ENCODE data around the gene MRPL36.

The MRPL36 gene

DNA sequence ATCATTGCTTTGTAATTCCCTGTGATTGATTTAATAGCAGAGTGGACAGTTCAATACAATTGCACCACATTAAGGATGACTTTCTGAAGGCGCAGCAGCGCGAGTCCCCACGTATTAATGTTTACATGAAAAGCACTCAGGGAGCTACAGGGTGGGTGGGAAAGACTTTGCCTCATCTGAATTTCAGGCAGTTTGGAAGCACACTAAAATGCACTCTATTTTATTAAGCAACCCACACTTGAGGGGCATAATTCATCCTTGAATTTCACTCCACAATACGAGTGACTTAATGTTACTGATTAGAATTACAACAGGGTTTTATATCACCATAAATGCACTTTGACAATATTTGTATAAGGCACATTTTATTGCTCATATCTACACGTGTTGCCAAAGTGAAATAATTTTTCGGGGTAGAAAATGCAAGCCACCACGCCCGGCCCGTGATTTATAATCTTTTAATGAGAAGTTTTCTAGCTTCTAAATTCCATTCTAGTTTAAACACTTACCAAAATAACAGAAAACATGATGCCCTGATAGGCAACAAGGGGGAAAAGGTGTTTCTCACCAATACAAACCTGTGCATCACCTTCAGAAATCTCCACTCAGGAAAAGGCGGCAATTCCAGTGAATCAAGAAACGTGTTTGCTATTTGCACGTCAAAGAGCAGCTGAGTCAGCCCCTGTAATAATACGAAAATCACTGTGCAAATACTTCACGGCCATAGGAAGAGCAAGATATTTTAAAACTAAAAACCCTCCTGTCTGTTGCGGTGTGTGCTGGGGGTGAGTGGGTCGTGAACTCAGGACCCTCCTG is 42.6 kb upstream of the MRPL36 start:
- no peak overlapping the region for H3K4me3 ChIP-seq (ENCODE audit: low read depth, low read length)
- no peak for DNase-seq (ENCODE audit: low read depth)
- TF ChIP-seq, protein P1, sequence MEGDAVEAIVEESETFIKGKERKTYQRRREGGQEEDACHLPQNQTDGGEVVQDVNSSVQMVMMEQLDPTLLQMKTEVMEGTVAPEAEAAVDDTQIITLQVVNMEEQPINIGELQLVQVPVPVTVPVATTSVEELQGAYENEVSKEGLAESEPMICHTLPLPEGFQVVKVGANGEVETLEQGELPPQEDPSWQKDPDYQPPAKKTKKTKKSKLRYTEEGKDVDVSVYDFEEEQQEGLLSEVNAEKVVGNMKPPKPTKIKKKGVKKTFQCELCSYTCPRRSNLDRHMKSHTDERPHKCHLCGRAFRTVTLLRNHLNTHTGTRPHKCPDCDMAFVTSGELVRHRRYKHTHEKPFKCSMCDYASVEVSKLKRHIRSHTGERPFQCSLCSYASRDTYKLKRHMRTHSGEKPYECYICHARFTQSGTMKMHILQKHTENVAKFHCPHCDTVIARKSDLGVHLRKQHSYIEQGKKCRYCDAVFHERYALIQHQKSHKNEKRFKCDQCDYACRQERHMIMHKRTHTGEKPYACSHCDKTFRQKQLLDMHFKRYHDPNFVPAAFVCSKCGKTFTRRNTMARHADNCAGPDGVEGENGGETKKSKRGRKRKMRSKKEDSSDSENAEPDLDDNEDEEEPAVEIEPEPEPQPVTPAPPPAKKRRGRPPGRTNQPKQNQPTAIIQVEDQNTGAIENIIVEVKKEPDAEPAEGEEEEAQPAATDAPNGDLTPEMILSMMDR (conservative IDR thresholded peaks at IDR 0.05; ENCODE audit: low read depth, low read length), result no peak

DNA sequence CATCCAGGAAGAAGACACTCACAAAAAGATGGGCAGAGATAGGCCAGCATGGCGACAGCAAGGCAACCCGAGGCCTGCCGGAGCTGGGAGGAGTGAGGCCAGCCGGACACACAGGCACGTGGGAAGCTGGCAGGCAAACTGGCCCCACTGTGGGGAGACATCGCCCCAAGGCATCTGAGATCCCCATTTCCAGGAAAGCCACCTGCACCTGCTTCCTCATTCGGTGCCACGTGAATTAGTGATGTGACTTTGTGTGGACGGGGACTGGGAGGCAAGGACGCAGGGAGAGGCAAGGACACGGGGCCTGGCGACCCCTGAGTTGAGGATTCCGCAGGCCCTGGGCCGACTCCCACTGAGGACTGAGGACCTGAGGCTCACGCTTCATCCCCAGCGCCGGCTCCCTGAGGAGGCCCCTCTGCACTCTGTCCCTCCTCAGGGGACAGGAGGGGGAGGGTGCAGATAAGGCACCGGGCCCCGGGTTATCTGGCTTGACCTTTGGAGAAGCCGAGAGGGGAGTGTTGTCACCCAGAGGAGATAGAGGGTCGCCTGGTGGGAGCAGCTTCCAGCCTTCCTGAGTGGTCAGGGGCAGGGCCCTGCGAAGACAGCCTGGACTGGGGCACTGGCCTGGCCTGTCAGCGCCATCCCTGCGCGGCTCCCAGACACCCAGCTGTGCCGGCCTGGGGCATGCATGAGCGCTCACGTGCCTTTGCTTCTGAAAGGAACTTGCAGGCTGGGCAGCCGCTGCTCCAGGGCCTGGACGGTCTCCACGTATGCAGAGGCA is 41.3 kb upstream of the MRPL36 start:
- H3K4me3 ChIP-seq (ENCODE audit: low read depth, low read length), result no peak overlapping the region
- DNase-seq (ENCODE audit: low read depth), result no peak
- TF ChIP-seq, protein P1 (conservative IDR thresholded peaks at IDR 0.05; ENCODE audit: low read depth, low read length), result no peak

DNA sequence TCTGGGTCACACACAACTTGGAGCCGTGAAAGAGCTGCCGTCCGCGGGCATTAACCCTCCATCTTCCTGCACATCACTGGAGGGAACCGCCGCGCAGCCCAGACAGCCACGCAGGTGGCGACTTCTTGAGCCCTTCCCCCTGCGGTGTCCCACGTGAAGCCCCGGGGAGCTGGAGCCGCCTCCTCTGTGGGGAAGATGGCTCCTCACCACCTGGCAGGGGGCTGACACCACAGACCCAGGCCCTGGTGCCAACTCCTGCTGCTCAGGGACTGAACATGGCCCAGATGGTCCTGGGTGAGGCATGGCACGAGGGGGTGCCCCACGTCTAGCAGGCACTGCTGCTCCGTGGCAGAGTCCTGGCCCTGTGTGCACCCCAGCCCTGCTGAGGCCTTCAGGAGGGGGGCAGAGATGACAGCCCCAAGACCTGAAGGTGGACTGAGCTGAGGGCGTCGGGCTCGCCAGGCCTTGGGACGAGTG is 40.5 kb upstream of the MRPL36 start:
- TF ChIP-seq, protein P1 (conservative IDR thresholded peaks at IDR 0.05; ENCODE audit: low read depth, low read length), result no peak
- H3K4me3 ChIP-seq (ENCODE audit: low read depth, low read length), result no peak overlapping the region
- DNase-seq (ENCODE audit: low read depth), result no peak

DNA sequence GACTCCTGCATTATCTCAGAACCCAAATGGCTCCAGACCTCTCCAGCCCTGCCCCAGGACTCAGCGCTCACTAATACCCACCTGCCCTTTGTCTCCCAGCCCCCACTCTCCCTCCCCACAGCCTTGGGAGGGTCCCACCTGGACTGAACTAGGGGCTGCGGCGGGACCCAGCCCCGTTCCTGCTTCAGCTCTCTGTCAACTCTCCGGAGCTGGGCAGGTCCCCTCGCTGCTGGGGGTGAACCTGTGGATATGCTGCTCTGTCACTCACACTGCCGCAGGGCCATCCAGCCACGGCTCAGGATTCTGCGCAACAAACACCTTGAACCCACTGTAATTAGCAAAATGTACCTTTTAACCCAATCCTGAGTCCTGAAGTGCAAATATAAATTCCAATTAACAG is 38.4 kb upstream of the MRPL36 start:
- no peak for DNase-seq (ENCODE audit: low read depth)
- TF ChIP-seq, protein P1 (conservative IDR thresholded peaks at IDR 0.05; ENCODE audit: low read depth, low read length), result no peak
- H3K4me3 ChIP-seq (ENCODE audit: low read depth, low read length), result no peak overlapping the region

DNA sequence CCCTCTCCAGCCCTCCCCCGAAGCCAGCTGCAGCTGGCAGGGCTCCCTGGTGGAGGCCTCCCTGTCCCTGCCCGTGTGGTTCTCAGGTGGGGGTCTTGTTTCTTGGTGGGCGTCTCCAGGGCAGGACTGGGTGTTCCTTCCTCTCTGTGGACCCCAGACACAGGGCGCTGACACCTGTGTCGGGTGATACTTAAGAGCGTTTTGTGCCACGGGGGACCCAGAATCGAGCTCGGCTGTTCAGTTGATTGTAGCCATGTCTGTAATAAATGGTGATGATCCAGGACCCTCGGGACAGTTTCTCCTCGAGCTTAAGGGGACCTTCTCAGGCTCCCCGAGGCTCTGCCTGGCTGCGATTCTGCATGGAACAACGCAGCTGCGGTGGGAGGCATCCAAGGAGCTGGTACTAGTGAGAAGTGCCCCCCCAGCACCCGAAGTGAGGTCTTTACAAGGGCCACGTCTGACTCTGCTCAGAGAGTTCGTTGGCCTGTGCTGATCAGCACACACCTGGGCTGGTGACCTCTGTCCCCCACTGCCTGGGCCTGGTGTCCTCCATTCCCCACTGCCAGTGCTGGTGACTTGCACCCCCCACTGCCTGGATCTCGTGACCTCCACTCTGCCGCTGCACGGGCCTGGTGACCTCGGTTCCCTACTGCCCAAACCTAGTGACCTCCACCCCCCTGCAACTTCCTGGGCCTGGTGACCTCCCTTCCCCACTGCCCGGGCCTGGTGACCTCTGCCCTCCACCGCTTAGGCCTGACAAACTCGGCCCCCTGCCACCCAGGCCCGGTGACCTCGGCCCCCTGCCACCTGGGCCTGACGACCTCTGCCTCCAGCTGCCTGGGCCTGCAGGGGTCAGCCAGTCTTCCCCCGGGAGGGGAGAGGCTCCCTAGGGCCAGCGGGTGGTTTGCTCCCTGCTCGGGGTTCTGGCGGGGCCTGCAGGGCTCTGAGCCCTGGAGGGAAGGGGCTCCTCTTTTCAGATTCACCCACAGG is 37.5 kb upstream of the MRPL36 start:
- DNase-seq (ENCODE audit: low read depth), result no peak
- H3K4me3 ChIP-seq (ENCODE audit: low read depth, low read length), result no peak overlapping the region
- TF ChIP-seq, protein P1 (conservative IDR thresholded peaks at IDR 0.05; ENCODE audit: low read depth, low read length), result no peak

DNA sequence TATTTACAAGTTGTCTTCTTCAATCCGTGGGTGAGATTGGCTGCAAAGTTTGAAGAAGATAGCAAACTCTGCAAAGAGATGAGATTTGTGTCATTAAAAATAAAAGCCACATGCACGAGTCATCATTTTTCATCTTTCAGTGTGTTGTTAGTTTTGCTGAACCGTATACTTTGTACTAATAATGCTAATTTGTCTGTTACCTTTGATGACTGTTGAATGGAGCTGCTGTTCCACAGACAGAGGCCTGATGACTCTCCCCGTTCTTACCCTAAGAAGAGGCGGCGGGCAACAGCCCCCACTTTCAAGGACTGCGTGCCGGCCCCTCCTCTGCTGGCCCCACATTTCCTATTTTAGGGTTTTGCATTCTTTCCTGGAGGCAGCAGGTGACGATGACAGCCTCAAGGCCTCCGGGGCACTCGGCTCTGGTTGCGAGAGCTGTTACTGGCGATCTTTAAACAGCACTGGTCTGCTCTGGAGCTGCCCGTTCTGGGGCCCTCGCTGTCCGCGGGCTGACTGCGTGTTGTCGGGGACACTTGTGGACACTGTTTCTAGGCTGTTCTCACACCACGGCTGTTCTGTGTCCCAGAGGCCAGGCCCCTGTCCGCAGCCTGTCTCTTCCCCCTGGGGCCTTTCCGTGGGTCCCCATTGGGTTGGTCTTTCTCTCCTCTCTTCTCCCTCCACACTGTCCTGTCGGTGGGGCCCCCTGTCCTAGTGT is 36.7 kb upstream of the MRPL36 start:
- H3K4me3 ChIP-seq (ENCODE audit: low read depth, low read length), result no peak overlapping the region
- TF ChIP-seq, protein P1 (conservative IDR thresholded peaks at IDR 0.05; ENCODE audit: low read depth, low read length), result no peak
- DNase-seq (ENCODE audit: low read depth), result no peak
